Transverse colon (tissue), 4 donors: ENCODE measurements around the gene BMP8B. TPM values are rescaled to one million over a fixed set of nuclear protein-coding genes. Genes with fewer than 3 reads are reported as not detected.

Experiments
- DNase-seq: peaks from one replicate; pipeline ENCODE4 v3.0.0-alpha.2; 2019
- H3K27ac ChIP-seq, 4 donors: fragments of 200-600 bp; sonication (generic); 2 replicates each; pipeline ENCODE4 v1.5.1; 2016 to 2018; ENCODE audit warnings: inconsistent platforms in 4 of 4
- H3K27me3 ChIP-seq: fragments of 200-600 bp; sonication (generic); 2 replicates; pipeline ENCODE4 v1.5.1; 2017; ENCODE audit warnings: inconsistent platforms
- H3K36me3 ChIP-seq, 4 donors: fragments of 200-600 bp; sonication (generic); 2 replicates each; pipeline ENCODE4 v1.5.1; 2017 to 2019; ENCODE audit warnings: inconsistent platforms in 4 of 4
- H3K4me1 ChIP-seq, 4 donors: fragments of 200-600 bp; sonication (generic); 2 replicates each; pipeline ENCODE4 v1.5.1; 2017 to 2020; ENCODE audit warnings: inconsistent platforms in 4 of 4
- H3K4me3 ChIP-seq, 4 donors: fragments of 200-600 bp; sonication (generic); 1 replicate in 1 of 4; 2 replicates in 3 of 4; pipeline versions ENCODE4 v1.5.1 to v1.6.1; 2017 to 2019; ENCODE audit warnings: inconsistent platforms in 4 of 4
- H3K9me3 ChIP-seq, 2 donors: fragments of 200-600 bp; sonication (generic); 2 replicates each; pipeline ENCODE4 v1.5.1; 2017 to 2019; ENCODE audit warnings: inconsistent platforms in 2 of 2
- CTCF ChIP-seq, 5 experiments: fragments of 200-600 bp in 3 of 5; fragments of 450-650 bp in 2 of 5; sonication (generic) in 3 of 5; IDR thresholded peaks; 1 replicate in 2 of 5; 2 replicates in 3 of 5; pipeline ENCODE4 v1.5.1; 2016 to 2017; ENCODE audit warnings: antibody characterized with exemption in 5 of 5, inconsistent platforms in 3 of 5, mild to moderate bottlenecking in 2 of 5, moderate library complexity in 1 of 5
- EP300 ChIP-seq: sonication (generic); formaldehyde crosslinking; IDR thresholded peaks from one replicate; pipeline ENCODE4 v1.6.1; 2017; ENCODE audit warnings: antibody characterized with exemption, low read depth
- POLR2A ChIP-seq: fragments of 450-650 bp; IDR thresholded peaks from one replicate; pipeline ENCODE4 v1.6.1; 2016; ENCODE audit warnings: antibody characterized with exemption, mild to moderate bottlenecking, moderate library complexity
- POLR2AphosphoS5 ChIP-seq, 3 donors: sonication (generic); formaldehyde crosslinking; IDR thresholded peaks; one replicate each; pipeline ENCODE4 v1.6.1; 2016; ENCODE audit warnings: antibody characterized with exemption in 3 of 3
- WGBS, 2 donors: methylation state at CpG; one replicate each; pipeline ENCODE4 v1.1.5; 2018; ENCODE audit warnings: low coverage in 1 of 2; 5-methylcytosine and 5-hydroxymethylcytosine counted together
- in situ Hi-C, 4 donors: fragments of 200-750 bp; cut with MboI; loops; one replicate each; pipeline versions ENCODE4 v1.15.0 to v1.15.1; 2017; ENCODE audit warnings: low sequenced_read_pairs in 3 of 4, low pct_ligation_motif_present in 1 of 4, low pct_unique_long_range_greater_than_20kb in 1 of 4
- intact Hi-C: fragments of 100-400 bp; cut with DNase I; formaldehyde crosslinking; loops from one replicate; pipeline ENCODE4 v1.15.1; 2023; ENCODE audit warnings: low total_unique reads
- total RNA-seq, 4 donors: library from RNA; depleted of rRNA; stranded (reverse); fragments of >200 nt; gene quantifications; one replicate each; pipeline ENCODE4 v1.1.0, GENCODE V29; 2016

BMP8B gene
- total RNA-seq, 4 donors from 2014 or later, result 1.2 to 27.2 (median 17.4) TPM

GRCh38 chr1:39761557-39762260 is 27.0 kb downstream of the BMP8B start:
- whole genome bisulfite sequencing, 2 donors, result 75 to 80% methylated on average over 2 to 16 of the region's 16 CpGs
- H3K36me3 ChIP-seq, result peaks cover 0 to 8% (median 0%) of the 10 kb centered on the region in 4 donors
- no peaks in the 10 kb centered on the region for H3K9me3 ChIP-seq
- H3K27ac ChIP-seq, result no peak overlapping the region
- intact Hi-C loops, result no loop called here
- no peak for DNase-seq
- in situ Hi-C loops, result no loop called here
- H3K4me3 ChIP-seq, result no peak overlapping the region
- peaks cover 0 to under 1% (median 0%) of the 10 kb centered on the region in 4 donors for H3K4me1 ChIP-seq
- TF ChIP-seq POLR2AphosphoS5 (IDR thresholded peaks at IDR 0.05) (no peak), POLR2A (no peak), EP300 (no peak), CTCF (IDR thresholded peaks at IDR 0.05) (no peak)
- no peaks in the 10 kb centered on the region for H3K27me3 ChIP-seq

- no peaks in the 10 kb centered on the region for H3K9me3 ChIP-seq
- DNase-seq, result no peak
- WGBS, 2 donors, result 85% methylated on average over 9 of the region's 9 CpGs; no CpG with 5 or more reads in 1 of the 2 donors
- H3K4me1 ChIP-seq, result no peaks in the 10 kb centered on the region
- in situ Hi-C loops, result no loop called here
- intact Hi-C loops, result no loop called here
- H3K4me3 ChIP-seq, result no peak overlapping the region
- TF ChIP-seq POLR2A, result no peak
- TF ChIP-seq EP300, result no peak
- TF ChIP-seq CTCF (IDR thresholded peaks at IDR 0.05), result no peak
- no peak for TF ChIP-seq POLR2AphosphoS5 (IDR thresholded peaks at IDR 0.05)
- H3K27ac ChIP-seq, result no peak overlapping the region
- H3K27me3 ChIP-seq, result no peaks in the 10 kb centered on the region
- H3K36me3 ChIP-seq, result peaks cover 0 to 14% (median 0%) of the 10 kb centered on the region in 4 donors
Observed at GRCh38 chr1:39761016-39761415, 27.6 kb downstream of the BMP8B start.

- intact Hi-C loops (no loop called here), in situ Hi-C loops (no loop called here)
- H3K27ac ChIP-seq, result no peak overlapping the region
- H3K4me1 ChIP-seq, result no peaks in the 10 kb centered on the region
- no peaks in the 10 kb centered on the region for H3K27me3 ChIP-seq
- DNase-seq, result no peak
- 92% methylated on average over 16 of the region's 16 CpGs; no CpG with 5 or more reads in 1 of the 2 donors for WGBS, 2 donors
- TF ChIP-seq EP300 (no peak), CTCF (IDR thresholded peaks at IDR 0.05) (no peak), POLR2AphosphoS5 (IDR thresholded peaks at IDR 0.05) (no peak), POLR2A (no peak)
- no peak overlapping the region for H3K4me3 ChIP-seq
- H3K36me3 ChIP-seq, result peaks cover 0 to 18% (median 0%) of the 10 kb centered on the region in 4 donors
- no peaks in the 10 kb centered on the region for H3K9me3 ChIP-seq
Observed at GRCh38 chr1:39760074-39761008, 28.3 kb downstream of the BMP8B start.

- Histone ChIP-seq H3K4me1 (no peaks in the 10 kb centered on the region), H3K9me3 (no peaks in the 10 kb centered on the region), H3K4me3 (no peak overlapping the region), H3K36me3 (peaks cover 0 to 27% (median 2%) of the 10 kb centered on the region in 4 donors), H3K27ac (no peak overlapping the region), H3K27me3 (no peaks in the 10 kb centered on the region)
- TF ChIP-seq POLR2A, result no peak
- no peak for TF ChIP-seq CTCF (IDR thresholded peaks at IDR 0.05)
- TF ChIP-seq POLR2AphosphoS5 (IDR thresholded peaks at IDR 0.05), result no peak
- intact Hi-C loops (no loop called here), in situ Hi-C loops (no loop called here)
- no peak for DNase-seq
Observed at GRCh38 chr1:39759436-39759726, 29.3 kb downstream of the BMP8B start.
